Measurements from ENCODE around the gene NDUFAF8. TPM values are rescaled to one million over a fixed set of nuclear protein-coding genes. Genes with fewer than 3 reads are reported as not detected.

NDUFAF8 gene
- total RNA-seq, 1 donor from 2014 or later: 38.9 TPM

- Mint-ChIP-seq H3K4me3 (ENCODE audit: unreplicated experiment) (no peak overlapping the region), H3K27ac (ENCODE audit: unreplicated experiment) (no peak overlapping the region), H3K4me1 (ENCODE audit: unreplicated experiment) (peaks cover 19% of the 10 kb centered on the region), H3K36me3 (ENCODE audit: unreplicated experiment) (peaks cover 14% of the 10 kb centered on the region), H3K9me3 (ENCODE audit: unreplicated experiment) (no peaks in the 10 kb centered on the region), H3K27me3 (ENCODE audit: unreplicated experiment) (no peaks in the 10 kb centered on the region)
- no peak for DNase-seq (ENCODE audit: extremely low spot score, unreplicated experiment)
- TF ChIP-seq CTCF (IDR thresholded peaks at IDR 0.05): no peak
Observed at GRCh38 chr17:81257533-81257932, 18.4 kb downstream of the NDUFAF8 start.

DNA sequence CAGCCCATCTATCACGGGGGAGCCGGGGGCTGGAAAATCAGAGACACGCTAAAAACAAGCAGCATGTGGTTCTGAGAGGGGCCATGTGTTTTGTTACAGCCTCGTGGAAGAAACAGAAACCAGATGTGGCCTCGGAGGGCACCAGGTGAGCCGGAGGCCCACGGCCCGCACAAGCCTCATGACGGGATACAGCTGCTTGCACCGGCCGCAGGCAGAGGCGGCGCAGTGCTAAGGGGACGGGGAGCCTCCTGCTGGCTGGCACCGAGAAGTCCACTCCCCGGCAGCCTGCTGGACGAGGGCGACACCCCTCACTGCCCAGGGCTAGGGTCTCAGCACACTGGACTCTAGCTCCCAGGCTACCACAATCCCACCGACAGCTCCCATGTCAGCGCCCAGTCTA is 19.2 kb downstream of the NDUFAF8 start:
- Mint-ChIP-seq H3K4me3 (ENCODE audit: unreplicated experiment) (no peak overlapping the region), H3K9me3 (ENCODE audit: unreplicated experiment) (no peaks in the 10 kb centered on the region), H3K4me1 (ENCODE audit: unreplicated experiment) (peaks cover 16% of the 10 kb centered on the region), H3K36me3 (ENCODE audit: unreplicated experiment) (peaks cover 12% of the 10 kb centered on the region), H3K27ac (ENCODE audit: unreplicated experiment) (no peak overlapping the region), H3K27me3 (ENCODE audit: unreplicated experiment) (no peaks in the 10 kb centered on the region)
- no peak for DNase-seq (ENCODE audit: extremely low spot score, unreplicated experiment)
- no peak for TF ChIP-seq CTCF (IDR thresholded peaks at IDR 0.05)

- no peak for DNase-seq (ENCODE audit: extremely low spot score, unreplicated experiment)
- Mint-ChIP-seq H3K36me3 (ENCODE audit: unreplicated experiment) (peaks cover 12% of the 10 kb centered on the region), H3K9me3 (ENCODE audit: unreplicated experiment) (no peaks in the 10 kb centered on the region), H3K27me3 (ENCODE audit: unreplicated experiment) (no peaks in the 10 kb centered on the region), H3K4me1 (ENCODE audit: unreplicated experiment) (peaks cover 13% of the 10 kb centered on the region), H3K4me3 (ENCODE audit: unreplicated experiment) (no peak overlapping the region), H3K27ac (ENCODE audit: unreplicated experiment) (no peak overlapping the region)
- no peak for TF ChIP-seq CTCF (IDR thresholded peaks at IDR 0.05)
Observed at GRCh38 chr17:81259058-81259605, 20.0 kb downstream of the NDUFAF8 start.

- Mint-ChIP-seq H3K9me3 (ENCODE audit: unreplicated experiment) (no peaks in the 10 kb centered on the region), H3K27me3 (ENCODE audit: unreplicated experiment) (no peaks in the 10 kb centered on the region), H3K4me1 (ENCODE audit: unreplicated experiment) (peaks cover 5% of the 10 kb centered on the region), H3K27ac (ENCODE audit: unreplicated experiment) (no peak overlapping the region), H3K4me3 (ENCODE audit: unreplicated experiment) (no peak overlapping the region), H3K36me3 (ENCODE audit: unreplicated experiment) (peaks cover 15% of the 10 kb centered on the region)
- no peak for TF ChIP-seq CTCF (IDR thresholded peaks at IDR 0.05)
- DNase-seq (ENCODE audit: extremely low spot score, unreplicated experiment): no peak
Observed at GRCh38 chr17:81260171-81260570, 21.1 kb downstream of the NDUFAF8 start.

DNA sequence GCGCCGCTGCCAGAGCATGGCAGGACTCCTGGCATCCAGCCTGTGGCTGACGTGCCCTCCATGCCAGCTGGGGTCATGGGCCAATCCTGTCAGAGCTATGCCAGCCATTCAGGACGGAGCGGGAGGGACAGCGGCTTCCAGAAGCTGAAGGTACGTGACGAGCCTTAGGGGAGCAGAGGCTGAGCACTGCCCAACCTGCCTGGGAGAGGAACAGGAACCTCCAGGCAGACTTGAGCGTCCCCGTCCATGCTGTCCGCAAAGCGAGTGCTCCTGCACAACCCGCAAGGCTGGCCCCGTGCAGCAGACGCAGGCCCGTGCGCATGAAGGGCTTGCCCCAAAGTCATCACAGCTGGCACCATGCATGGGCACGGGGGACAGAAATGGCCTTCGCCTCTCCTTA is 21.5 kb downstream of the NDUFAF8 start:
- Mint-ChIP-seq H3K9me3 (ENCODE audit: unreplicated experiment) (no peaks in the 10 kb centered on the region), H3K4me3 (ENCODE audit: unreplicated experiment) (no peak overlapping the region), H3K4me1 (ENCODE audit: unreplicated experiment) (peaks cover 2% of the 10 kb centered on the region), H3K36me3 (ENCODE audit: unreplicated experiment) (peaks cover 19% of the 10 kb centered on the region), H3K27me3 (ENCODE audit: unreplicated experiment) (no peaks in the 10 kb centered on the region), H3K27ac (ENCODE audit: unreplicated experiment) (no peak overlapping the region)
- DNase-seq (ENCODE audit: extremely low spot score, unreplicated experiment): no peak
- no peak for TF ChIP-seq CTCF (IDR thresholded peaks at IDR 0.05)
